HG03025 (cell line): ENCODE data around the gene CACNA1B.
"Not testable (repeated sequence)": the region's sequence is repeated elsewhere in the genome, so short reads cannot be mapped to it uniquely, and the experiment has no call there.

Experiments
- ATAC-seq: cut with Tn5 transposase; IDR thresholded peaks from one replicate; pipeline ENCODE4 v1.9.1; 2021; ENCODE audit warnings: mild to moderate bottlenecking, moderate library complexity; ENCODE audit not compliant: unreplicated experiment, low FRiP score

Gene CACNA1B

GRCh38 chr9:138105561-138106505 is 228.3 kb downstream of the CACNA1B start:
- ATAC-seq = no peak

- not testable (repeated sequence) for ATAC-seq
Measured at GRCh38 chr9:138107039-138107438, 229.5 kb downstream of the CACNA1B start.

- no peak for ATAC-seq
Measured at GRCh38 chr9:138111607-138112006, 234.0 kb downstream of the CACNA1B start.

GRCh38 chr9:138112090-138112748 is 234.6 kb downstream of the CACNA1B start:
- ATAC-seq = no peak

- ATAC-seq = no peak
Measured at GRCh38 chr9:138112791-138113600, 235.4 kb downstream of the CACNA1B start.

- ATAC-seq = not testable (repeated sequence)
Measured at GRCh38 chr9:138113701-138114325, 236.2 kb downstream of the CACNA1B start.

GRCh38 chr9:138114501-138115245 is 237.1 kb downstream of the CACNA1B start:
- no peak for ATAC-seq

GRCh38 chr9:138115506-138115905 is 237.9 kb downstream of the CACNA1B start:
- no peak for ATAC-seq

GRCh38 chr9:138116521-138116920 is 238.9 kb downstream of the CACNA1B start:
- ATAC-seq = no peak

- ATAC-seq = no peak
Measured at GRCh38 chr9:138117101-138117750, 239.6 kb downstream of the CACNA1B start.

GRCh38 chr9:138117836-138118235 is 240.3 kb downstream of the CACNA1B start:
- no peak for ATAC-seq

GRCh38 chr9:138118601-138119071 is 241.1 kb downstream of the CACNA1B start:
- ATAC-seq = no peak

- ATAC-seq = no peak
Measured at GRCh38 chr9:138119202-138120027, 241.8 kb downstream of the CACNA1B start.

- no peak for ATAC-seq
Measured at GRCh38 chr9:138120072-138120471, 242.5 kb downstream of the CACNA1B start.

- ATAC-seq = no peak
Measured at GRCh38 chr9:138120511-138121437, 243.2 kb downstream of the CACNA1B start.

GRCh38 chr9:138121438-138122050 is 244.0 kb downstream of the CACNA1B start:
- ATAC-seq = no peak

GRCh38 chr9:138122201-138122600 is 244.6 kb downstream of the CACNA1B start:
- ATAC-seq = no peak
